CD8-positive, alpha-beta memory T cell (primary cell): ENCODE measurements around the gene OR10G7. TPM values are rescaled to one million over a fixed set of nuclear protein-coding genes. Genes with fewer than 3 reads are reported as not detected.
"Not testable (repeated sequence)": the region's sequence is repeated elsewhere in the genome, so short reads cannot be mapped to it uniquely, and the experiment has no call there.

Source experiments
- CTCF ChIA-PET: fragments of 350-600 bp; sonication (Branson Sonifier 250); formaldehyde crosslinking; loops from one replicate; lab custom pipeline; 2021; ENCODE audit warnings: antibody characterized with exemption; lab: Charles Lee
- POLR2A ChIA-PET: fragments of 350-600 bp; sonication (Branson Sonifier 250); formaldehyde crosslinking; loops from one replicate; lab custom pipeline; 2021; ENCODE audit warnings: antibody characterized with exemption; lab: Charles Lee
- DNase-seq, 5 donors: peaks; one replicate each; pipeline versions ENCODE4 v3.0.0 to v3.0.0-alpha.2; 2020 to 2022; ENCODE audit warnings: mixed read lengths in 1 of 5
- H3K27ac ChIP-seq: one replicate; pipeline ENCODE4 v1.7.0; 2013; ENCODE audit warnings: low read depth, mild to moderate bottlenecking, low read length, moderate library complexity
- H3K27me3 ChIP-seq: 2 replicates; pipeline ENCODE4 v1.7.0; 2013; ENCODE audit warnings: low read length, mild to moderate bottlenecking; ENCODE audit not compliant: insufficient read depth, poor library complexity, severe bottlenecking
- H3K36me3 ChIP-seq: 2 replicates; pipeline ENCODE4 v1.7.0; 2013; ENCODE audit warnings: mild to moderate bottlenecking, low read length, moderate library complexity; ENCODE audit not compliant: insufficient read depth
- H3K4me1 ChIP-seq: 2 replicates; pipeline ENCODE4 v1.7.0; 2013; ENCODE audit warnings: mild to moderate bottlenecking, low read length, moderate library complexity; ENCODE audit not compliant: insufficient read depth
- H3K4me3 ChIP-seq: 2 replicates; pipeline ENCODE4 v1.7.0; 2013; ENCODE audit warnings: mild to moderate bottlenecking, low read length
- H3K9me3 ChIP-seq: 2 replicates; pipeline ENCODE4 v1.7.0; 2013; ENCODE audit warnings: mild to moderate bottlenecking, low read length
- H3K27ac Mint-ChIP-seq, 8 donors: one replicate each; pipeline ENCODE4 v1.8.0; 2020 to 2021; ENCODE audit warnings: mixed read lengths in 8 of 8, mild to moderate bottlenecking in 6 of 8, inconsistent platforms in 3 of 8, moderate library complexity in 3 of 8
- H3K27me3 Mint-ChIP-seq, 2 donors: one replicate each; pipeline ENCODE4 v1.8.0; 2020 to 2021; ENCODE audit warnings: mixed read lengths in 2 of 2, mild to moderate bottlenecking in 1 of 2, moderate library complexity in 1 of 2
- H3K36me3 Mint-ChIP-seq, 3 donors: one replicate each; pipeline ENCODE4 v1.8.0; 2020 to 2021; ENCODE audit warnings: mixed read lengths in 3 of 3, inconsistent platforms in 1 of 3, mild to moderate bottlenecking in 1 of 3
- H3K4me1 Mint-ChIP-seq, 3 donors: one replicate each; pipeline ENCODE4 v1.8.0; 2020 to 2021; ENCODE audit warnings: mixed read lengths in 3 of 3, inconsistent platforms in 1 of 3, mild to moderate bottlenecking in 1 of 3
- H3K4me3 Mint-ChIP-seq, 7 donors: one replicate each; pipeline ENCODE4 v1.8.0; 2020 to 2021; ENCODE audit warnings: mixed read lengths in 7 of 7, mild to moderate bottlenecking in 6 of 7, moderate library complexity in 4 of 7, inconsistent platforms in 2 of 7
- H3K9me3 Mint-ChIP-seq, 5 donors: one replicate each; pipeline ENCODE4 v1.8.0; 2020 to 2022; ENCODE audit warnings: mixed read lengths in 5 of 5, mild to moderate bottlenecking in 3 of 5, moderate library complexity in 2 of 5, inconsistent platforms in 1 of 5
- polyA plus RNA-seq: library from polyadenylated mRNA; unstranded; fragments of 300-500 nt; fragmentation: Illumina TruSeq; gene quantifications from one replicate; pipeline ENCODE4 v1.2.3, GENCODE V29; 2021
- total RNA-seq, 2 experiments: library from RNA; stranded (reverse); gene quantifications; one replicate each; pipeline ENCODE4 v1.2.3, GENCODE V29; 2021

Gene OR10G7
- total and polyA plus RNA-seq, 3 experiments from 2014 or later: not detected

GRCh38 chr11:124015837-124016236 lies 25.3 kb downstream of the OR10G7 start:
- not testable (repeated sequence) for H3K27me3 Mint-ChIP-seq

DNA sequence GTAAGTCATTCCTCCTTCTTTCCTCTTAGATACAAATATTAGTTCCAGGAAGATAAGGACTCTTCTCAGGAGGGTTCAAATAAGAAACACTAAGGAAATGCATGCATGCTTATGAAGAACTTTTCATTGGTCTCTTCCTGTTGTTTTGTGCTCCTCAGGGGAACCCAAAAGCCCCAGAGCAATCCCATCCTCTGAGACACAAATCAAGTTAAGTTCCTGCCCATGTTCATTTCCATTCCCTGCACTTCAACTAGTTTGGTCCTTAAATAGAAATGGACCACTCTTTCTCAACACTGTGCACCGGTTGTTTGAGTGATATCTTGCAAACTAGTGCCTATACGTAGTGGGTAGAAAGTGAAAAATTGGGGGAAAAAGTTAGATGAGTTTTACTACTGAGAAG lies 28.4 kb downstream of the OR10G7 start, which contains the start of gene OR10G4:
OR10G4 (plus strand) TSS at position 301 of the 400 bp plus-strand sequence. CDS start 2,578 bp downstream, outside the sequence.
- H3K27me3 Mint-ChIP-seq: no peaks in the 10 kb centered on the region
- no peak within 1 kb of the TSS for H3K27ac Mint-ChIP-seq
- no peaks in the 10 kb centered on the region for H3K9me3 ChIP-seq
- H3K27me3 ChIP-seq: no peaks in the 10 kb centered on the region
- no peak within 1 kb of the TSS for H3K27ac ChIP-seq
- ChIA-PET CTCF (no interaction called here), POLR2A (no interaction called here)
- no peak for DNase-seq
- H3K4me3 Mint-ChIP-seq: no peak within 1 kb of the TSS
- H3K36me3 Mint-ChIP-seq: no peaks in the 10 kb centered on the region
- H3K9me3 Mint-ChIP-seq: peaks cover 0 to 2% (median 0%) of the 10 kb centered on the region in 5 donors
- H3K4me3 ChIP-seq: no peak within 1 kb of the TSS
- no peaks in the 10 kb centered on the region for H3K36me3 ChIP-seq
- H3K4me1 Mint-ChIP-seq: no peaks in the 10 kb centered on the region
- no peaks in the 10 kb centered on the region for H3K4me1 ChIP-seq

More at GRCh38 chr11:124015837-124016236, 25.3 kb downstream of the OR10G7 start:
- CTCF ChIA-PET, H3K4me1 ChIP-seq, H3K9me3 Mint-ChIP-seq, H3K4me3 Mint-ChIP-seq, H3K27ac ChIP-seq, DNase-seq, POLR2A ChIA-PET, H3K36me3 Mint-ChIP-seq, H3K27ac Mint-ChIP-seq, H3K9me3 ChIP-seq, H3K36me3 ChIP-seq, H3K4me3 ChIP-seq, H3K27me3 ChIP-seq, H3K4me1 Mint-ChIP-seq: not testable (repeated sequence)

DNA sequence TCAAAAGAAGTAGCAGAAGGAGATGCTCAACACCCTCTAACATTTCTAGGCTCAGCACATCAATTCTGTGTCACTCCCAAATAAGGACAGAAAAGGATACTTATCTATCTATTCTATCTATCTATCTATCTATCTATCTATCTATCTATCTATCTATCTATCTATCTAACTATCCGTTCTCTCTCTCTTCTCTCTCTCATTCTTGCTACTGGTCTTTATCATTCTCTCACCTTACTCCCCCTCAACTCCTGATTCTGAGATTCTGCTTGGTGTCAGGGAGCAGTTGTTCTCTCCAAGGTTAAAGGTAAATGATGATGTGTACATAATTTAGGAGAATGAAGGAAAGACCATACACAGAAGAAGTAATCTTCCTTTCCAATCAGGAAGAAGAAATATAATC lies 46.0 kb downstream of the OR10G7 start, which contains the start of gene OR10G6:
OR10G6 (minus strand) TSS at position 43 of the 400 bp plus-strand sequence; CDS start at position 43, 0 bp downstream.
- H3K4me1 Mint-ChIP-seq: no peaks in the 10 kb centered on the region
- Histone ChIP-seq H3K4me1 (no peaks in the 10 kb centered on the region), H3K27ac (no peak within 1 kb of the TSS), H3K36me3 (no peaks in the 10 kb centered on the region), H3K4me3 (no peak within 1 kb of the TSS), H3K27me3 (no peaks in the 10 kb centered on the region), H3K9me3 (no peaks in the 10 kb centered on the region)
- H3K27ac Mint-ChIP-seq: peak within 1 kb of the TSS in 1 of 8 donors; percentile 12
- H3K9me3 Mint-ChIP-seq: peaks cover 0 to 2% (median 0%) of the 10 kb centered on the region in 5 donors
- H3K4me3 Mint-ChIP-seq: no peak within 1 kb of the TSS
- ChIA-PET CTCF (no interaction called here), POLR2A (no interaction called here)
- H3K27me3 Mint-ChIP-seq: peaks cover 0 to under 1% of the 10 kb centered on the region in 2 donors
- H3K36me3 Mint-ChIP-seq: no peaks in the 10 kb centered on the region
- no peak for DNase-seq

Other genes starting within 250 kb of the OR10G7 start
- gene OR6M1, start 235.0 kb downstream of the OR10G7 start, total RNA-seq: not detected
- not detected for gene OR6M1, start 235.0 kb downstream of the OR10G7 start, polyA plus RNA-seq
- gene TMEM225, start 155.7 kb downstream of the OR10G7 start, total RNA-seq: not detected
- not detected for gene TMEM225, start 155.7 kb downstream of the OR10G7 start, polyA plus RNA-seq
- gene OR8D4, start 139.2 kb downstream of the OR10G7 start, total RNA-seq: not detected
- not detected for gene OR8D4, start 139.2 kb downstream of the OR10G7 start, polyA plus RNA-seq
- not detected for gene OR4D5, start 101.7 kb downstream of the OR10G7 start, total RNA-seq
- gene OR4D5, start 101.7 kb downstream of the OR10G7 start, polyA plus RNA-seq: not detected
- gene OR6T1, start 97.5 kb downstream of the OR10G7 start, total RNA-seq: not detected
- not detected for gene OR6T1, start 97.5 kb downstream of the OR10G7 start, polyA plus RNA-seq
- not detected for gene OR10S1, start 63.5 kb downstream of the OR10G7 start, total RNA-seq
- not detected for gene OR10S1, start 63.5 kb downstream of the OR10G7 start, polyA plus RNA-seq
- not detected for gene OR10G6, start 46.2 kb downstream of the OR10G7 start, total RNA-seq
- not detected for gene OR10G6, start 46.2 kb downstream of the OR10G7 start, polyA plus RNA-seq
- gene OR10G4, start 28.3 kb downstream of the OR10G7 start, total RNA-seq: not detected
- not detected for gene OR10G4, start 28.3 kb downstream of the OR10G7 start, polyA plus RNA-seq
- gene OR10G9, start 18.3 kb downstream of the OR10G7 start, total RNA-seq: not detected
- not detected for gene OR10G9, start 18.3 kb downstream of the OR10G7 start, polyA plus RNA-seq
- gene OR10G8, start 14.5 kb downstream of the OR10G7 start, total RNA-seq: not detected
- gene OR10G8, start 14.5 kb downstream of the OR10G7 start, polyA plus RNA-seq: not detected
- 1 to 10 TPM; 2.9 to 3.3 TPM for gene VWA5A, start 74.1 kb upstream of the OR10G7 start, total RNA-seq
- gene VWA5A, start 74.1 kb upstream of the OR10G7 start, polyA plus RNA-seq: 5.3 TPM
- not detected for gene OR10D3, start 142.0 kb upstream of the OR10G7 start, total RNA-seq
- gene OR10D3, start 142.0 kb upstream of the OR10G7 start, polyA plus RNA-seq: not detected
- gene OR8G1, start 199.8 kb upstream of the OR10G7 start, total RNA-seq: not detected
- not detected for gene OR8G1, start 199.8 kb upstream of the OR10G7 start, polyA plus RNA-seq
- gene OR8G5, start 215.1 kb upstream of the OR10G7 start, total RNA-seq: not detected
- not detected for gene OR8G5, start 215.1 kb upstream of the OR10G7 start, polyA plus RNA-seq